NCI-H2196 (cell line): ENCODE data around the gene TUBA1C.
"Not testable (repeated sequence)": the region's sequence is repeated elsewhere in the genome, so short reads cannot be mapped to it uniquely, and the experiment has no call there.

Experiments
- DNase-seq: peaks from one replicate; lab custom pipeline; 2025; ENCODE audit not compliant: unreplicated experiment; lab: John Stamatoyannopoulos, UW

TUBA1C gene

DNA sequence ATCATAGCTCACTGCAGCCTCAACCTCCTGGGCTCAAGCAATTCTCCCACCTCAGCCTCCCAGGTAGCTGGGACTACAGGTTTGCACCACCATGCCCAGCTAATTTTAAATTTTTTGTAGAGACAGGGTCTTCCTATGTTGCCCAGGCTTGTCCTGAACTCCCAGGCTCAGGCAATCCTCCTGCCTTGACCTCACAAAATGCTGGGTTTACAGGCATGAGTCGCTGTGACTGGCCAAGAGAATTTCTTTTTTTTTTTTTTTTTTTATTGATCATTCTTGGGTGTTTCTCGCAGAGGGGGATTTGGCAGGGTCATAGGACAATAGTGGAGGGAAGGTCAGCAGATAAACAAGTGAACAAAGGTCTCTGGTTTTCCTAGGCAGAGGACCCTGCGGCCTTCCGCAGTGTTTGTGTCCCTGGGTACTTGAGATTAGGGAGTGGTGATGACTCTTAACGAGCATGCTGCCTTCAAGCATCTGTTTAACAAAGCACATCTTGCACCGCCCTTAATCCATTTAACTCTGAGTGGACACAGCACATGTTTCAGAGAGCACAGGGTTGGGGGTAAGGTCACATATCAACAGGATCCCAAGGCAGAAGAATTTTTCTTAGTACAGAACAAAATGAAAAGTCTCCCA is 18.0 kb downstream of the TUBA1C start:
- DNase-seq = not testable (repeated sequence)

DNA sequence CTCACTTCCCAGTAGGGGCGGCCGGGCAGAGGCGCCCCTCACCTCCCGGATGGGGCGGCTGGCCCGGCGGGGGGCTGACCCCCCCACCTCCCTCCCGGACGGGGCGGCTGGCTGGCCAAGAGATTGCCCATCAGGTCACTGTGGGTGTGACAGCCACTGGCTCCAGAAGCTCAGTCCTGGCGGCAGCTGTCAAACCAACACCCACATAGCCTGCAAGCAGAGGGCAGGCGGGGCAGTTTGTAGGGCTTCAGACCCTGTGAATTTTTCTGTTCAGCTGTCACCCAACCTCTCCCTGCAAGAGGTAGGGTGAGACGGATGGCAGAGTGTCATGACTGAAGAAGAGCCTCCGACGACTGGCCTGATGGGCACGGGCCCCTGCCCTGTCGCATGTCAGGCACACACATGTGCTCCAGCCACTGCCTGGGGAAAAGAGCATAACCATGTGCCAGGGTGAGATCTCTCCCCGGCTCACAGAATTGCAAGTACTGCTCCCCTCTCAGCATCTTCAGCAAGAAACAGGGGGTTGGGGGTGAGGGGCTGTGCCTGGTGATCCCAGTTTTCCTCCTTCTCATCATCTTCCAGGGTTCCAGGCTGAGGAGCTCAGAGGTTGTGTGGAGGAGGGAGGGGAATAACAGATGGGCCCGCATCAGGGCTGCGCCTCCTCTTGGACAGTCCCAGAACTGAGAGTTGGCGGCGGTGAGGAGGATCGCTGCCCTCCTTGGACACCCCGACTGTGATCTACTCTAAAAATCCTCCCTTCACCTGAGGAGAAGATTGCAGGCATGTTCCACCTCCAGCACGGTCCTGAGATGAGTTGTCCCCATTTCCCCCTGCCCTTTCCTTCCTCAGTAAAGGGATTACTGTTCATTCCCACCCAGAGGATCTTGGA is 18.9 kb downstream of the TUBA1C start:
- no peak for DNase-seq

- DNase-seq = no peak
Measured at GRCh38 chr12:49284672-49285071, 19.8 kb downstream of the TUBA1C start.

- DNase-seq = no peak
Measured at GRCh38 chr12:49287876-49288275, 23.0 kb downstream of the TUBA1C start.

GRCh38 chr12:49288412-49288853 is 23.6 kb downstream of the TUBA1C start:
- peak; percentile 52 for DNase-seq

GRCh38 chr12:49288922-49289555 is 24.2 kb downstream of the TUBA1C start:
- no peak for DNase-seq

- peak; percentile 48 for DNase-seq
Measured at GRCh38 chr12:49292729-49293055, 27.8 kb downstream of the TUBA1C start.

- DNase-seq = peak; percentile 72
Measured at GRCh38 chr12:49293056-49293956, 28.4 kb downstream of the TUBA1C start.

- DNase-seq = no peak
Measured at GRCh38 chr12:49294086-49294803, 29.4 kb downstream of the TUBA1C start.

GRCh38 chr12:49294804-49295081 is 29.9 kb downstream of the TUBA1C start:
- no peak for DNase-seq

GRCh38 chr12:49295082-49295936 is 30.4 kb downstream of the TUBA1C start, which contains the start of gene PRPH:
Gene PRPH (plus strand): TSS chr12:49295147. CDS start chr12:49295201, 54 bp downstream.
- DNase-seq = no peak

GRCh38 chr12:49296034-49296835 is 31.4 kb downstream of the TUBA1C start:
- peak; percentile 45 for DNase-seq

- peak; percentile 38 for DNase-seq
Measured at GRCh38 chr12:49296836-49297694, 32.2 kb downstream of the TUBA1C start.

DNA sequence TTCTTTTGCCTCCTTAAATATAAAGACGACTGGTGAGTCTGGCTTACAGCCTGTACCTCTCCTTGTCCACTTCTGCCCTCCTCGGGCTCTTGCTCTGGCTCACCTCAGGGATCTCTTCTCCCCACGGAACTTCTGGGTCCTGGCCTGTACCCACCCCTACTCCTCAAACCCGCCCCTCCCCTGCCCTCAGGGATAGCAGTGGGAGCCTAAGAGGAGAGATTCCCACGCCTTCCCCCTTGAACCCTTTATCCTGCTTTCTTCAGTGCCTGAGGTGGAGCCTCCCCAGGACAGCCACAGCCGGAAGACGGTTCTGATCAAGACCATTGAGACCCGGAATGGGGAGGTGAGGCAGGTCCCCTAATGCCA is 32.8 kb downstream of the TUBA1C start:
- no peak for DNase-seq

GRCh38 chr12:49298160-49298559 is 33.3 kb downstream of the TUBA1C start:
- no peak for DNase-seq

GRCh38 chr12:49301760-49302159 is 36.9 kb downstream of the TUBA1C start:
- DNase-seq = no peak

GRCh38 chr12:49304161-49304560 is 39.3 kb downstream of the TUBA1C start:
- no peak for DNase-seq
